HG03457 (cell line): ENCODE results near the gene EXOC4.

ENCODE experiments used
- ATAC-seq: cut with Tn5 transposase; IDR thresholded peaks from one replicate; pipeline ENCODE4 v1.9.1; 2021; ENCODE audit warnings: moderate number of reproducible peaks; ENCODE audit not compliant: unreplicated experiment

EXOC4 gene

DNA sequence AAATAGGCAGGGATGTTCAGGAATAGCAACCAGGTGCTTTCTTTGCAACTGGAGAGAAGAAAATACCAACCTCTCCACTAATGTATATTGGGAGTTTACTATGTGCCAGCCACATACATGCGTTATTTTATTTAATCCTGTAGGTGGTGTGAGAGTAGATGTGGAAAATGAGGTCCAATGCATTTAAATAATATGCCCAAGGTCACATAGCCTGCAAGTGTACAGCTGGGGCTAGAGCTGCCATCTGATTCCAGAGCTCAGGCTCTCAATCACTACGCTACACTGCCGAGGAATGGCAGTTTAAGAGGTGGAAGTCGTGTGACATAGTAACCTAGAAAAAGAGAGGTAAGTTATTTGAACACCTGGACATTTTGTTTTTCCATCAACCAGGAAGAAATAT lies 277.0 kb downstream of the EXOC4 start:
- no peak for ATAC-seq

GRCh38 chr7:133530682-133531081 lies 277.8 kb downstream of the EXOC4 start:
- no peak for ATAC-seq

DNA sequence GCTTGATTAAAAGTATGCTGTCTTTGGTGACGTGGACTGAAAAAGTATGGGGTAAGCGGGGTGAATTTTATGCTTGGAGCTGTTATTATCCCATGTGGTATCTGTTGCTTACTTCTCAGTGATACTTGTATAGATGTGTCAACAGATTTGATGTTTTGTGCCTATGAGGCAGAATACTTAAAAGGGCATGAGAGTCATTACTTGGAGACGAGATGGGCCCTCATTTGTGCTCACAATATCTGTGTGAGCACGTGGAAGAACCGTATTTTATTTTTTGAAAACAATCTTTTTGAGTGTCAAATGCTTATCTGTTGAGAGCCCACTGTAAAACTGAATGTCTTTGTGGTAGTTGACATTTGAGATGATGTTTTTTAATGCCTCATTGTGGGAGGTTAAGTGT lies 281.9 kb downstream of the EXOC4 start:
- no peak for ATAC-seq

- no peak for ATAC-seq
Measured at GRCh38 chr7:133535308-133535707, 282.4 kb downstream of the EXOC4 start.

- no peak for ATAC-seq
Measured at GRCh38 chr7:133536450-133536849, 283.6 kb downstream of the EXOC4 start.

DNA sequence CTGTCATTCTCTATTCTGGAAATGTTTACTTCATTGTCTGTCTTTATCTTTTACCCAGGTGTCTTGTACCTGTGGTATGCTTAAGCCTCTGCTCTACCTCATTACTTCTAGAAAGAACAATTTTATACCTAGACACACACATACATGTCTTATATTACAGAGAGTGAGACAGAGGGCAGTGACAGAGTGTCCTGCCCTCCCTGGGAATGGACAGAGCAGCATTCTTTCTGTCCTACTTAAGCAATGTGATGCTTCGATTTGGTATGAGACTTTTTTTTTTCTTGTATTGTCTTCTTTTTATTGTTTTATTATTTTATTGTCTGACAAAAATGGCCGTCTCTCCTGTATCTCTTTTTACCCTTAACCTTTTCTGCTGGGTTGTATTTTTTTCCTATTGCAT lies 286.1 kb downstream of the EXOC4 start:
- no peak for ATAC-seq

DNA sequence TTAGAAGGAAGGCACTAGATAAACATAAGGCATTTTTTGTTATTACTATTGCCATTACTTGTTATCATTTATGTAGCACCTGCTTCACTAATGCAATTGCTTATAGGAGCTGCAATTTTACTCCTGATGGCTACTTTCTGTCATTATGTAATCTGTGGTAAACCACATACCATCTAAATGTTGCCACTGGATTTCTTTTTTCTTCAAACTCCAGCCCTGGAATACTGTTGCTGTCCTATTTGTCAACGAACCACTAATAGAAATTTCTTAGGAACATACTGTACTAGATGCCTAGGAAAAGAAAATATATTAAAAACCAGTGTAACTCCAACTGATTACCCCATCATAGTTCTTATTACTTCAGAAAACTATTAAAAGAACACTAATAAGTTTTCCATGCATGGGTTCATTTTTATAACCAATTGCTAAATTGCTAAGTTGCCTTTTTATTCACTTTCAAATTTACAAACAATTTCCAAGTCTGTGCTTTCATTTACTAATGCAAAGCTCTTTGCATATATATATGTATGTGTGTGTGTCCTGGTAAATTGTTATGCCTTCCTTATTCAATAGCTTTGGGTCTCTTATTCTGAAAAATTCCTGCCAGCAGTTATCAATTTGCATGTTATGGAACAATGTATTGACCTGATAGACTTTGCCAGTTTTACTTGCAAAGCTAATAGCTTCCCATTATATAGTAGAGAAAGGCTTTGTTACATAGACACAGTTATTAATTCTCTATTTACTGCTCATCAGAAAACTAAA lies 287.4 kb downstream of the EXOC4 start:
- no peak for ATAC-seq

- no peak for ATAC-seq
Measured at GRCh38 chr7:133542209-133542780, 289.4 kb downstream of the EXOC4 start.

- no peak for ATAC-seq
Measured at GRCh38 chr7:133543657-133544056, 290.8 kb downstream of the EXOC4 start.

DNA sequence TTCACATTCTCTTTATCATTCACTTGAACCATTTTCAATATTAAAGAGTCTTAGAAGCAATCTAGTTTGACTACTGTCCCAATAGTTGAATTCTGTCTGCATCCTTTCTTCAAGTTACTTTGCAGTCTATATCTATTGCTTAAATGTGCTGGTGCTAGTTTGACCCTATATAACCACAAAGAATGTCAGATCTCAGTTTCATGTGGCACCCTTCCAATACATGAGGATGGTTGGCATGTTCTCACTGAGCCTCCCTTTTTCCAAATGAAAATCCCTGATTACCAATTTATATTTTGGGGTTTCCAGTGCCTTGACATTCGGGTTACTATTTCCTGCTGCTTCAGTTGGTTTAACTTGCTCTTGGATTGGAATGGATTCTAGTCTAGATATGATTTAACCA lies 292.7 kb downstream of the EXOC4 start:
- ATAC-seq: no peak

GRCh38 chr7:133547981-133548380 lies 295.1 kb downstream of the EXOC4 start:
- ATAC-seq: no peak

DNA sequence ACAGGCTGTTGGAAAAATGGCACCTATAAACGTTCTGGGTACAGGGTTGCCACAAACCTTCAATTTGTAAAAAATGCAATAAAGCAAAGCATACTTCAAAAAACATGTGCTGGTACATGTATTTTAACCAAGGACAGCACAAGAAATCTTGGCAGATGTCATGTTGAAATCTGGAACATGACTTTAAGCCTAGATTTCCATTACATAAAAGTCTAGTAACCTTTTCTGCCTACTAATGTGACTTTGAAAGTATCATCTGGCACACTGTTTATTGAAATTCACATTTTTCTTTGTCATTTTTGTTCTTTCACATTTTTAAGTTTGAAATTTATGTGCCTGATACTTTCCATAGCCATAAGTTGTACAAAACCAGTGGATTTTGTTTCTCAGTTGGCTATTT lies 296.8 kb downstream of the EXOC4 start:
- ATAC-seq: no peak

DNA sequence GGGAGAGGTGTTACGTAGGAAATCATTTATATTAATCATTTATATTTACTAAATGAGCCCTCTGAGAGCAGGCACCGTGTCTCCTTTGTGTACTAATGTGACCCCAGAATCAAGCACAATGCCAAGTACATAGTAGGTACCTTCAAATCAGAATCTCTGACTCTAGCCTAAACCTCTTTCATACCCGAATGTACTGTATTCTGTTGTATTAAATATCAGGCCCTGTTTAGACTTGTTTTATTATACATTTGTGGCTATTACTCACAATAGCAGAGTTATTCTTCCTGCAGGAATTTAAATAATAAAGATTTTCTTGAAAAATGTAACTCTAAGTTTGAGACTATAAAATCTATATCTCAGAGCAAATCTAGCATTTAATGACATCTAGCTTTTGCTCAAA lies 297.3 kb downstream of the EXOC4 start:
- no peak for ATAC-seq

GRCh38 chr7:133550811-133551210 lies 297.9 kb downstream of the EXOC4 start:
- ATAC-seq: no peak

DNA sequence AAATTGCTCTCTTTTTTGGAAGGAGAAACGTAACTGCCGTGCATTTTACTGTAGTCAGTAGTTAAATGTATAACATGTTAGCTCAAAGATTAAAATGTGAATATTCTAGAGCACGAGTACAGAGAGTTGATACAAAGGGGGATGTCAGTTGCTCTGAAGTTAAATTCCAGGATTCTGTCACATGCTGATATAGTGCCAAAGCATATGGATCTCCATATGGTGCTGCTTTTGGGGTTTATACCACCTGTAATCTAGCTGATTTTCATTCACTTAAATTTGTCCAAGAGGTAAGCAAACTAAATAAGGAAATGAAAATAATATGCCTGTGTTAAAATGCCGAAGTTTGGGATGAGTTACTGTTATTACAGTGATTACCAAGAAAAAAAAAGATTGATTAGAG lies 298.6 kb downstream of the EXOC4 start:
- no peak for ATAC-seq

DNA sequence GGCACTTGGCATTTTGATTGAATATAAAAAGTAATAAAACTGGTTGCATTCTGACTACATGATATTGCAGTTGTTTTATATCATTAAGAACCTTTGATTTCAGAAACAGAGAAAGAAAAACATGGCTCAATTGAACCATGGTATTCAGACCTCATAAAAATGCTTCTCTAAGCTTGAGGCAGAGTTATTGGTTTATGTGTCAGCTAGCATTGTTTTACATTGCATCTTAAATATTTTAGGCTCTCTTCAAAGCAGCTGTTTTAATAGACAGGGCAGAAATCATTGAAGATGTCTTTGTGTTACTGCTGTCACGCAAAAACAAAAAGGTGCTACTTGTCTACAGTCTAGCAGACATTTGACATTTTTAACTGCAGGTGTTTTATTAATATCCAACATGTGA lies 299.2 kb downstream of the EXOC4 start:
- ATAC-seq: no peak

DNA sequence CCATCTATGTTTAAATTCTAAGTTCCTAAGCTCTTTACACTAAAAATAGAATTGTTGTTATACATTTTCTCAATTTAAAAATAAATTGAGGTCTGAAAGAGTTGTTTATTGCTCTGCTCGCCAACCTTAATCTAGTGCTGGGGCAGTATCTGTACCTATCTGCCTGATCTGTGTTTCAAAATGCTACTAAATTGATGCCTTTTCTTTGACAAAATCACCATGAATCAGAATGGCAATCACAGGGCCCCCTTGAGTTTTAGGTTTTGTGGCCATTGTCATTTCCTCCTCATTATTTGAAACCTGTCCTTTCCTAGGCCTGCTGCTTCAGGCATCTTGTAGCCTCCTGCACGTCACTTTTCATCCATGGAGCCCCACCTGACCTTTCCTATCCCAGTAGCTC lies 301.5 kb downstream of the EXOC4 start:
- ATAC-seq: no peak

- ATAC-seq: no peak
Measured at GRCh38 chr7:133556048-133556447, 303.2 kb downstream of the EXOC4 start.

- ATAC-seq: no peak
Measured at GRCh38 chr7:133556553-133556952, 303.7 kb downstream of the EXOC4 start.

GRCh38 chr7:133560900-133561299 lies 308.0 kb downstream of the EXOC4 start:
- ATAC-seq: no peak

- ATAC-seq: no peak
Measured at GRCh38 chr7:133561396-133561795, 308.5 kb downstream of the EXOC4 start.

DNA sequence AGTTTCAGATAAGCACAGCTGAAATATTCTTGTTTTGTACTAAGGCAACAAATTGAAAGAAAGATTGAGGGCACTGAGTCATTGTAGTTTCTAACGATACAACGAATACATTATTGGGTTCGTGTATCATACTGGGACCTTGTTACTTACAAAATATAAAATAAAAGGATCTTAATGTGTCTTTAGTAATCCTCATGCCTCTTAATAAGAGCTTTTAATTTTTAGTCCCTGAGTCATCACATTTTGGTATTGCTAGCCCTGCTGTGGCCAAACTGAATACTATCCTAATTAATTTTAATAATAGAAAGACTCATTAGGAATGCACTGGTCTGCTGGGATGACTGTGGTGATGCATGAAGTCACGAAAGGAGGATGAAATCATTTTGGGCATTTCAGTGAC lies 309.7 kb downstream of the EXOC4 start:
- no peak for ATAC-seq

DNA sequence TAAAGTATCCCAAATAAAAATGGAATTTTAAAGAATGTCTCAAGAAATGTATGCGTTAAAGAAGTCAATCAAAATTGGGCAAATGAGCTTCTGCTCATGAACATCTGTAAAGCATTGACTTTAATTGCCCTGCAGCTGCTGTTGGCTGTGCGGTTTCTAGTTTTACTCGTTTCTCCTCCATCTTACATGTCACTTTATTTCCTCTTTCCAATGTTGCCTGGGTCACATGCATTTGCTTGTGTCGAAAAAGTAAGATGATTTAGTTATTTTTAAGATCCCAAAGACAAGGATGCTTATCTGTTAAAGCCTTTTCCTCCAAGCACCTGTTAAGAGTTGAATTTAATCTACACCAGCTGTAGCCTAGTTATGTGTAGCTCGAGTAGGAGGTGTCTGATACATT lies 310.4 kb downstream of the EXOC4 start:
- no peak for ATAC-seq
